Endodermal cell (in vitro differentiated cells): Measurements from ENCODE around the gene ZWILCH. TPM values are rescaled to one million over a fixed set of nuclear protein-coding genes. Genes with fewer than 3 reads are reported as not detected.
A peak's percentile ranks its signal among the peaks of the same experiment; 100 is the strongest.

Experiments
- DNase-seq: peaks from one replicate; pipeline ENCODE4 v3.0.0-alpha.2; 2017
- H3K27ac ChIP-seq: 2 replicates; pipeline ENCODE4 v1.5.1; 2013; ENCODE audit warnings: mild to moderate bottlenecking, low read depth, low read length, moderate library complexity
- H3K27me3 ChIP-seq: 2 replicates; pipeline ENCODE4 v1.6.1; 2013; ENCODE audit warnings: mild to moderate bottlenecking, low read length, moderate library complexity; ENCODE audit not compliant: insufficient read depth, control insufficient read depth, poor library complexity, severe bottlenecking
- H3K36me3 ChIP-seq: 2 replicates; pipeline ENCODE4 v1.7.0; 2013; ENCODE audit warnings: mild to moderate bottlenecking, low read length, moderate library complexity; ENCODE audit not compliant: control insufficient read depth, insufficient read depth
- H3K4me1 ChIP-seq: one replicate; pipeline ENCODE4 v1.7.0; 2013; ENCODE audit warnings: low read length; ENCODE audit not compliant: control insufficient read depth, insufficient read depth
- H3K4me3 ChIP-seq: 2 replicates; pipeline ENCODE4 v1.5.1; 2013; ENCODE audit warnings: mild to moderate bottlenecking, low read length, moderate library complexity
- H3K9ac ChIP-seq: 2 replicates; pipeline ENCODE4 v1.6.1; 2013; ENCODE audit warnings: mild to moderate bottlenecking, low read length, moderate library complexity; ENCODE audit not compliant: poor library complexity, severe bottlenecking; ENCODE audit errors: extremely low read depth
- H3K9me3 ChIP-seq: 2 replicates; pipeline ENCODE4 v1.6.1; 2013; ENCODE audit warnings: mild to moderate bottlenecking, low read length, moderate library complexity; ENCODE audit not compliant: control insufficient read depth
- H3K27ac Mint-ChIP-seq: 2 replicates; pipeline ENCODE4 v1.8.0; 2020; ENCODE audit warnings: mixed read lengths
- H3K27me3 Mint-ChIP-seq: 2 replicates; pipeline ENCODE4 v1.8.0; 2021; ENCODE audit warnings: mild to moderate bottlenecking, mixed read lengths; ENCODE audit not compliant: insufficient read depth
- H3K36me3 Mint-ChIP-seq: 2 replicates; pipeline ENCODE4 v1.8.0; 2020; ENCODE audit warnings: low read depth, mixed read lengths
- H3K4me1 Mint-ChIP-seq: 2 replicates; pipeline ENCODE4 v1.8.0; 2020; ENCODE audit warnings: mixed read lengths
- H3K4me3 Mint-ChIP-seq: 2 replicates; pipeline ENCODE4 v1.8.0; 2020; ENCODE audit warnings: mild to moderate bottlenecking, moderate library complexity, mixed read lengths
- H3K9me3 Mint-ChIP-seq: 2 replicates; pipeline ENCODE4 v1.8.0; 2020; ENCODE audit warnings: mild to moderate bottlenecking, mixed read lengths
- WGBS, 2 experiments: methylation state at CpG; one replicate each; pipeline versions ENCODE4 v1.1.5 to v1.1.7; 2013; ENCODE audit warnings: missing lambda C conversion rate in 2 of 2, mixed read lengths in 1 of 2; ENCODE audit not compliant: insufficient coverage in 1 of 2, insufficient read length in 1 of 2; 5-methylcytosine and 5-hydroxymethylcytosine counted together
- total RNA-seq, 2 donors: library from RNA; stranded (reverse); fragmentation: NEBNext Ultra II Directional in 1 of 2; extraction: Animal tissue kit (Norgen Biotek cat#: 25700) in 1 of 2; gene quantifications; 2 replicates in 1 of 2; 3 replicates in 1 of 2; pipeline ENCODE4 v1.2.1, GENCODE V29; 2021
- TF ChIP-seq, protein P1 (sequence below): fragments of 200-600 bp; sonication (generic); conservative IDR thresholded peaks from 2 replicates; pipeline ENCODE4 v1.5.0; 2021; ENCODE audit warnings: antibody characterized with exemption, mild to moderate bottlenecking

Gene ZWILCH
- total RNA-seq, 2 donors from 2014 or later: 37.3 to 44.2 TPM

DNA sequence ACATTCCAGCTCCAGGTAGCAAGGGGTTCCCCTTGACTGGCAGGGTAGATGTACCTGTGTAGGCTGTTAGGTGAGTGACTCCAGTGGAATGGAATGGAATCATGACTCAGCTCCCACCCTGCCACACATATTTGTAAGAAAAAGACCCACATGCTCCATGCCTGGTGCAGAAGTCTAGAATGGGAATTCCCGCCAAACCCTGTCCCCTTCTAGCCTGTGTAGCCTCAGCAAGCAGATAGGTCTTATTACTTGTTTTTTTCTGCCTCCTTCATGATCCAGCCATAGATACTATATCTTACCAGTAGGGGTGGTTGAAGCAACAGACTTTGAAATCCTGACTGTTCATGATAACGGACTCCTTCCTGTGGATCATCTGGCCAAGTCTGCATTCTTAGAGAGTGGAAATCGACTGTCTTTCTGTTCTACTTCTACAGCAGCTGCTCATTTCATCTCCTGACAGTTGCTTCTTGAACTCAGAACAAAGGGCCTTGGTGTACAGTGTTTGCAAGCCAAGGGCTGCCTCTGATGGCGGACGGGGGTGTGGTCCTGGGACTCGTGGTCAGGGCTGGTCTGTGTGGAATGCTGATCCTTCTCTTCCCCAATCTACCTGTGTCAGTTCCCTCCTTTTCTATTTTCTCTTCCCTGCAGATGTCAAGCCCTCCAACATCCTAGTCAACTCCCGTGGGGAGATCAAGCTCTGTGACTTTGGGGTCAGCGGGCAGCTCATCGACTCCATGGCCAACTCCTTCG, 23.8 kb upstream of the ZWILCH start:
- H3K27ac ChIP-seq: no peak overlapping the region
- Mint-ChIP-seq H3K4me3 (no peak overlapping the region), H3K4me1 (peaks cover 20% of the 10 kb centered on the region), H3K36me3 (peaks cover 48% of the 10 kb centered on the region), H3K9me3 (no peaks in the 10 kb centered on the region), H3K27ac (peak overlapping the region; percentile 62), H3K27me3 (no peaks in the 10 kb centered on the region)
- no peaks in the 10 kb centered on the region for H3K9me3 ChIP-seq
- H3K27me3 ChIP-seq: no peaks in the 10 kb centered on the region
- 95 to 98% methylated on average over 6 to 10 of the region's 10 CpGs for WGBS, 2 experiments
- peaks cover 8% of the 10 kb centered on the region for H3K4me1 ChIP-seq
- no peak overlapping the region for H3K9ac ChIP-seq
- peaks cover 68% of the 10 kb centered on the region for H3K36me3 ChIP-seq
- TF ChIP-seq, protein P1, sequence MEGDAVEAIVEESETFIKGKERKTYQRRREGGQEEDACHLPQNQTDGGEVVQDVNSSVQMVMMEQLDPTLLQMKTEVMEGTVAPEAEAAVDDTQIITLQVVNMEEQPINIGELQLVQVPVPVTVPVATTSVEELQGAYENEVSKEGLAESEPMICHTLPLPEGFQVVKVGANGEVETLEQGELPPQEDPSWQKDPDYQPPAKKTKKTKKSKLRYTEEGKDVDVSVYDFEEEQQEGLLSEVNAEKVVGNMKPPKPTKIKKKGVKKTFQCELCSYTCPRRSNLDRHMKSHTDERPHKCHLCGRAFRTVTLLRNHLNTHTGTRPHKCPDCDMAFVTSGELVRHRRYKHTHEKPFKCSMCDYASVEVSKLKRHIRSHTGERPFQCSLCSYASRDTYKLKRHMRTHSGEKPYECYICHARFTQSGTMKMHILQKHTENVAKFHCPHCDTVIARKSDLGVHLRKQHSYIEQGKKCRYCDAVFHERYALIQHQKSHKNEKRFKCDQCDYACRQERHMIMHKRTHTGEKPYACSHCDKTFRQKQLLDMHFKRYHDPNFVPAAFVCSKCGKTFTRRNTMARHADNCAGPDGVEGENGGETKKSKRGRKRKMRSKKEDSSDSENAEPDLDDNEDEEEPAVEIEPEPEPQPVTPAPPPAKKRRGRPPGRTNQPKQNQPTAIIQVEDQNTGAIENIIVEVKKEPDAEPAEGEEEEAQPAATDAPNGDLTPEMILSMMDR: peak; percentile 23
- DNase-seq: no peak
- no peak overlapping the region for H3K4me3 ChIP-seq

DNA sequence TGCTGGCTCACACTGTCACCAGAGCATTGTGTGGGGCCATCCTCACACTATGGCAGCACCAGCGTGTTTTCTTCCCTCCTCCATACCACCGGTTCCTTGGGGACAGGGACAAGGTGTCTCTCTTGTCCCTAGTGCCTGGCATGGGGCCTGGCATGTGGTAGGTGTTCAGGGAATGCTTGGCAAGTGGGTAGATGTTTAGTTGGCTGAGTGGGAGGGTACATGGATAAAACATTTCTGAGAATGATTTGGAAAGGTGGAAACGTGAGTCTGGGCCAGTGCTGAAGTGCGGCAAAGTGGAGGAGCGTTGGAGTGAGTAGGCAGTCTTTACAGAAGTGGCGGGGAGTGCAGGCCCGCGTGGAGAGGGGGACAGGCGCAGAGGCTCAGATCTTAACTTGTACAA, 22.6 kb upstream of the ZWILCH start:
- TF ChIP-seq, protein P1: no peak
- Histone ChIP-seq H3K9ac (no peak overlapping the region), H3K9me3 (no peaks in the 10 kb centered on the region), H3K36me3 (peaks cover 73% of the 10 kb centered on the region), H3K27ac (no peak overlapping the region), H3K4me3 (no peak overlapping the region), H3K4me1 (no peaks in the 10 kb centered on the region), H3K27me3 (no peaks in the 10 kb centered on the region)
- no peak overlapping the region for H3K4me3 Mint-ChIP-seq
- H3K27ac Mint-ChIP-seq: peak overlapping the region; percentile 29
- H3K36me3 Mint-ChIP-seq: peaks cover 58% of the 10 kb centered on the region
- WGBS, 2 experiments: 97% methylated on average over 4 to 9 of the region's 9 CpGs
- peaks cover 9% of the 10 kb centered on the region for H3K4me1 Mint-ChIP-seq
- H3K27me3 Mint-ChIP-seq: no peaks in the 10 kb centered on the region
- no peaks in the 10 kb centered on the region for H3K9me3 Mint-ChIP-seq
- no peak for DNase-seq

DNA sequence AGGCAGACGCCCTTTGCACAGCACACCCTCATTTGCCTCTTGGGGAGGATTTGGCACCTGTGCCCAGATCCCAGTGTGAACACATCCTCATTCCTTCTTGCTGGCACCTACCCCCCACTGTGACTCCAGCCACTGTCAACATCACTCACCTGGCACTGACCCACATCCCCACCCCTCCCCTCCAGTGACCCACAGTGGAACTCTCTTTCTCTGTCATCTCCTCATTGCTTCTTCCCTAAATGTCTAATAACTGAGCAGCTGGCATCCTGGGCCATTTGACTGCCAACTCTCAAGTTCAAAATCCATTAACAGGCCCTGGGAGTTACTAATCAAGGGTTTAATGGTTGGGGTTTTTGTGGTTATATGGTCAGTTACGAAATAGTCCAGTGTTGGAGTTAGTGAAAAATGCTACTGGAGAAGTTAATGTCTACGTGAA, 22.0 kb upstream of the ZWILCH start:
- H3K27me3 Mint-ChIP-seq: no peaks in the 10 kb centered on the region
- no peaks in the 10 kb centered on the region for H3K27me3 ChIP-seq
- peaks cover 75% of the 10 kb centered on the region for H3K36me3 ChIP-seq
- H3K9ac ChIP-seq: no peak overlapping the region
- TF ChIP-seq, protein P1: no peak
- H3K4me3 Mint-ChIP-seq: no peak overlapping the region
- no peak overlapping the region for H3K4me3 ChIP-seq
- H3K9me3 Mint-ChIP-seq: no peaks in the 10 kb centered on the region
- no peaks in the 10 kb centered on the region for H3K9me3 ChIP-seq
- H3K36me3 Mint-ChIP-seq: peaks cover 64% of the 10 kb centered on the region
- 89 to 100% methylated on average over 1 to 3 of the region's 3 CpGs for WGBS, 2 experiments
- no peak for DNase-seq
- no peak overlapping the region for H3K27ac ChIP-seq
- no peak overlapping the region for H3K27ac Mint-ChIP-seq
- H3K4me1 ChIP-seq: no peaks in the 10 kb centered on the region
- peaks cover 9% of the 10 kb centered on the region for H3K4me1 Mint-ChIP-seq
